Thyroid gland (tissue), 4 donors: Measurements from ENCODE around the gene FAM124A. TPM values are rescaled to one million over a fixed set of nuclear protein-coding genes. Genes with fewer than 3 reads are reported as not detected.

Experiments used
- DNase-seq, 2 donors: peaks; one replicate each; pipeline ENCODE4 v3.0.0-alpha.2; 2019
- H3K27ac ChIP-seq, 3 donors: fragments of 200-600 bp; sonication (generic); 1 replicate in 2 of 3; 2 replicates in 1 of 3; pipeline ENCODE4 v1.5.1; 2016 to 2019; ENCODE audit warnings: mild to moderate bottlenecking in 1 of 3, moderate library complexity in 1 of 3
- H3K27me3 ChIP-seq: fragments of 200-600 bp; sonication (generic); one replicate; pipeline ENCODE4 v1.5.1; 2019
- H3K36me3 ChIP-seq, 2 donors: fragments of 200-600 bp; sonication (generic); one replicate each; pipeline ENCODE4 v1.5.1; 2016 to 2019
- H3K4me1 ChIP-seq, 2 donors: fragments of 200-600 bp; sonication (generic); one replicate each; pipeline ENCODE4 v1.5.1; 2017 to 2019
- H3K4me3 ChIP-seq, 3 donors: fragments of 200-600 bp; sonication (generic); replicated peaks in 1 of 3; 1 replicate in 2 of 3; 2 replicates in 1 of 3; pipeline ENCODE4 v1.5.1; 2016; ENCODE audit warnings: mild to moderate bottlenecking in 1 of 3
- H3K9me3 ChIP-seq: fragments of 200-600 bp; sonication (generic); one replicate; pipeline ENCODE4 v1.5.1; 2017
- POLR2A ChIP-seq, 2 donors: fragments of 450-650 bp; IDR thresholded peaks; one replicate each; pipeline ENCODE4 v1.6.1; 2017; ENCODE audit warnings: antibody characterized with exemption in 2 of 2, mild to moderate bottlenecking in 2 of 2, moderate library complexity in 1 of 2
- WGBS, 2 donors: methylation state at CpG; one replicate each; pipeline ENCODE4 v1.1.5; 2017; 5-methylcytosine and 5-hydroxymethylcytosine counted together
- intact Hi-C: fragments of 100-400 bp; cut with DNase I; formaldehyde crosslinking; loops from one replicate; pipeline ENCODE4 v1.15.1; 2023
- total RNA-seq, 4 donors: library from RNA; depleted of rRNA; stranded (reverse); fragments of >200 nt; gene quantifications; one replicate each; pipeline ENCODE4 v1.2.3, GENCODE V29; 2016
- TF ChIP-seq, protein P1 (sequence below), 6 experiments: fragments of 200-600 bp in 3 of 6; fragments of 450-650 bp in 3 of 6; sonication (generic) in 3 of 6; IDR thresholded peaks; one replicate each; pipeline ENCODE4 v1.5.1; 2016 to 2019; ENCODE audit warnings: antibody characterized with exemption in 6 of 6, mild to moderate bottlenecking in 2 of 6, inconsistent platforms in 1 of 6, moderate library complexity in 1 of 6

The FAM124A gene
- total RNA-seq, 4 donors from 2014 or later: 9.1 to 11.4 (median 9.4) TPM

DNA sequence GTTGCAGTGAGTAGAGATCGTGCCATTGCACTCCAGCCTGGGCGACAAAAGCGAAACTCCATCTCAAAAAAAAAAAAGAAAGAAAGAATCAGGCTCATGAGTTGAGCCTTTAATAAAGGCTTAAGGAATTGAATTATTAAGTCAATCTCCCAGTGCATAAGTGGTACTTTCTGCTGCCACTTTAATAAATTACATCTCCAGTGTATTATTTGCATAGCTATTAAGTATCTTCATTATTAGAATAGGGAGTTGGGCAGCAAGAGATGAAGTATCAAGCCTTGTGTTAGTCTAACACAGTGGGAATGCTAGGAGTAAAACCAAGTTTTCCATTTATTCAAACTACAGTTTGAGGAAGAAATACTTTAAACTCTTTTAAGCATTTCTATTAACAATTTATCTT is 15.6 kb upstream of the FAM124A start:
- no peaks in the 10 kb centered on the region for H3K27me3 ChIP-seq
- DNase-seq: no peak
- no peak overlapping the region for H3K4me3 ChIP-seq
- TF ChIP-seq, protein P1, sequence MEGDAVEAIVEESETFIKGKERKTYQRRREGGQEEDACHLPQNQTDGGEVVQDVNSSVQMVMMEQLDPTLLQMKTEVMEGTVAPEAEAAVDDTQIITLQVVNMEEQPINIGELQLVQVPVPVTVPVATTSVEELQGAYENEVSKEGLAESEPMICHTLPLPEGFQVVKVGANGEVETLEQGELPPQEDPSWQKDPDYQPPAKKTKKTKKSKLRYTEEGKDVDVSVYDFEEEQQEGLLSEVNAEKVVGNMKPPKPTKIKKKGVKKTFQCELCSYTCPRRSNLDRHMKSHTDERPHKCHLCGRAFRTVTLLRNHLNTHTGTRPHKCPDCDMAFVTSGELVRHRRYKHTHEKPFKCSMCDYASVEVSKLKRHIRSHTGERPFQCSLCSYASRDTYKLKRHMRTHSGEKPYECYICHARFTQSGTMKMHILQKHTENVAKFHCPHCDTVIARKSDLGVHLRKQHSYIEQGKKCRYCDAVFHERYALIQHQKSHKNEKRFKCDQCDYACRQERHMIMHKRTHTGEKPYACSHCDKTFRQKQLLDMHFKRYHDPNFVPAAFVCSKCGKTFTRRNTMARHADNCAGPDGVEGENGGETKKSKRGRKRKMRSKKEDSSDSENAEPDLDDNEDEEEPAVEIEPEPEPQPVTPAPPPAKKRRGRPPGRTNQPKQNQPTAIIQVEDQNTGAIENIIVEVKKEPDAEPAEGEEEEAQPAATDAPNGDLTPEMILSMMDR (IDR thresholded peaks at IDR 0.05): no peak
- no peak for TF ChIP-seq POLR2A (IDR thresholded peaks at IDR 0.05)
- no peaks in the 10 kb centered on the region for H3K4me1 ChIP-seq
- no peaks in the 10 kb centered on the region for H3K36me3 ChIP-seq
- intact Hi-C loops: no loop called here
- no peak overlapping the region for H3K27ac ChIP-seq
- no peaks in the 10 kb centered on the region for H3K9me3 ChIP-seq
- 95 to 97% methylated on average over 3 of the region's 3 CpGs for WGBS, 2 donors

DNA sequence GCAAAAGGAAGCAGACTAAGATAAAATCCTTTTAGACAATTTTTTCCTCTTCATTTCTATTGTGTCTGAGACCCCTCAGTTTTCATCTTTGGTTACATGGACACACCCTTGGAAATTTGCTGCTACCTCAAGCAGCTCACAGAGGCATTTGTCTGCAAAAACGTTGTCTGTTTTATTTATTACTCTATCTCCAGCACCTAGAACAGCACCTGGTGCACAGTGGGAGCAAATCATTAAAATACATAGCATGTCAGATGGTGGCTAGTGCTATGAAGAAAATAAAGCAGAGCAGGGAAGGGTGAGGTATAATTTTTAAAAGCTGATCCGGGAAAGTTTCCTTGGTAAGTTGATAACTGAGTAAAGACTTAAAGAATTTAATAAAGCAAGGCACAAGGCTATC is 14.3 kb upstream of the FAM124A start:
- TF ChIP-seq, protein P1 (IDR thresholded peaks at IDR 0.05): no peak
- no peak for TF ChIP-seq POLR2A (IDR thresholded peaks at IDR 0.05)
- intact Hi-C loops: no loop called here
- no peak for DNase-seq
- no peak overlapping the region for H3K4me3 ChIP-seq
- H3K27ac ChIP-seq: no peak overlapping the region
- no peaks in the 10 kb centered on the region for H3K4me1 ChIP-seq
- H3K9me3 ChIP-seq: no peaks in the 10 kb centered on the region
- WGBS, 2 donors: 52 to 62% methylated on average over 2 of the region's 2 CpGs
- H3K36me3 ChIP-seq: no peaks in the 10 kb centered on the region
- H3K27me3 ChIP-seq: no peaks in the 10 kb centered on the region

DNA sequence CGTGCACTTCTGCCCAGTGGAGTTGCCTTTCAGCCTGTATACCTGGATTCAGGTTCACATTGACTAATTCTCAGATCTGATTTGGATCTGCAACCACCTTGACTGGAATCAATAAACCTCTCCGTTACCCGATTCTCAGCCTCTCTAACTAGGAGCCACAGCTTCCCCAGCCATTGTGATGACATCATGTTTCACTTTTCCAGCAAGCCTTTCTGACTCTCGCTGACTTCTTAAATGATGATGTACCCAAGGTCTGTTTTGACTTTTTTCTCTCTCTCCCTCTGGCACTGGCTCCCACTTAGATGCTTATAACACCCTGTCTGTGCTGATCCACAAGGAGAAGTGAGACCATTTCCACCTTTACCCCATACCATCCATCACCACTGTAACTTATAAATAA is 13.5 kb upstream of the FAM124A start:
- intact Hi-C loops: no loop called here

DNA sequence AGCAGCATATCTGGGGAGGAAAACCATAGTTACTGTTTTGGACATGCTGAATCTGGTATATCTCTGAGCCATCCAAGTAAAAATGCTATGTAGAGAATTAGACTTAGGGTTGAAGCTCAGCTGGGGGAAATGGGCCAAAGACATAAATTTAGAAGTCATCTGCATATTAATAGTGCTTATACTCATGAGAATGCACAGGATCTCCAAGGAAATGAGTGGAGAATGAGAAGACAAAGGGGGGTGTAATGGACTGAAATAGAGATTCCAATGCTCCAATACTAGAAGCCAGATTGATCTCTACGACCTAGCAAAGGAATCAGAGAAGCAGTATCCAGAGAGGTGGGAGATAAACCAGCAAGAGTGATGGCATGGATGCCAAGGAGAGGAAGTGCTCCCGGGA is 10.3 kb upstream of the FAM124A start:
- H3K9me3 ChIP-seq: no peaks in the 10 kb centered on the region
- no peak for DNase-seq
- TF ChIP-seq, protein P1 (IDR thresholded peaks at IDR 0.05): no peak
- H3K36me3 ChIP-seq: no peaks in the 10 kb centered on the region
- intact Hi-C loops: no loop called here
- H3K27me3 ChIP-seq: no peaks in the 10 kb centered on the region
- 65 to 71% methylated on average over 2 of the region's 2 CpGs for WGBS, 2 donors
- H3K27ac ChIP-seq: no peak overlapping the region
- no peak overlapping the region for H3K4me3 ChIP-seq
- no peaks in the 10 kb centered on the region for H3K4me1 ChIP-seq

More for the DNA sequence above, 13.5 kb upstream of the FAM124A start:
- H3K4me3 ChIP-seq: no peak overlapping the region
- no peaks in the 10 kb centered on the region for H3K9me3 ChIP-seq
- H3K36me3 ChIP-seq: no peaks in the 10 kb centered on the region
- no peak overlapping the region for H3K27ac ChIP-seq
- TF ChIP-seq, protein P1 (IDR thresholded peaks at IDR 0.05): no peak
- no peak for TF ChIP-seq POLR2A (IDR thresholded peaks at IDR 0.05)
- WGBS, 2 donors: 78 to 95% methylated on average over 4 of the region's 4 CpGs
- DNase-seq: no peak
- no peaks in the 10 kb centered on the region for H3K4me1 ChIP-seq
- no peaks in the 10 kb centered on the region for H3K27me3 ChIP-seq

DNA sequence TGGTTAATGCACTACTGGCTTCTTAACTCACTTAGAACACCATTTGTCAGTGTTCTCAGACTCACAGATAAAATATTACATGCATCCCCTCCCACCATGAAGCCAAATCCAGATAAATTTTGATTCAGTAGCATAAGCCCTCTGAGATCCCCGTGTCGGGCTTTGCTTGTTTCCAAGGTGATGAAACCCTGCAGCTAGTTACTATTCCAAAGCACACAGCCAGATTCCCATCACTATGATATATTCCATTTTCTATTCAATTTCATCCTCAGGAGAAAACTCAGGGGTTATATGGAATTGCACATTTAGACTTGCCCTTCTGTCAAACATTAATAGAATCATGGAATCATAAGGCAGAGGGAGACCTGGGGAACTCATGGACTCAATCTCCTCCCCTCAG is 9.4 kb upstream of the FAM124A start:
- no peak for TF ChIP-seq POLR2A (IDR thresholded peaks at IDR 0.05)
- TF ChIP-seq, protein P1 (IDR thresholded peaks at IDR 0.05): no peak
- 58 to 78% methylated on average over 2 of the region's 2 CpGs for WGBS, 2 donors
- no peak overlapping the region for H3K4me3 ChIP-seq

More for the DNA sequence above, 9.4 kb upstream of the FAM124A start:
- intact Hi-C loops: no loop called here
- Histone ChIP-seq H3K36me3 (no peaks in the 10 kb centered on the region), H3K9me3 (no peaks in the 10 kb centered on the region), H3K4me1 (no peaks in the 10 kb centered on the region), H3K27ac (no peak overlapping the region), H3K27me3 (no peaks in the 10 kb centered on the region)
- DNase-seq: no peak
